Karpas-422 (cell line): ENCODE data around the gene IRF5. TPM values are rescaled to one million over a fixed set of nuclear protein-coding genes. Genes with fewer than 3 reads are reported as not detected.

Source experiments
- DNase-seq: peaks from one replicate; pipeline ENCODE4 v3.0.0-alpha.2; 2015
- H2AFZ ChIP-seq: fragments of 200-600 bp; sonication (generic); 2 replicates; pipeline ENCODE4 v1.6.1; 2014; ENCODE audit warnings: antibody characterized with exemption, low read length, mixed read lengths
- H3K27ac ChIP-seq: fragments of 200-600 bp; sonication (generic); 2 replicates; pipeline ENCODE4 v1.5.1; 2014; ENCODE audit warnings: mild to moderate bottlenecking, low read length, moderate library complexity
- H3K27me3 ChIP-seq: fragments of 200-600 bp; sonication (generic); 2 replicates; pipeline ENCODE4 v1.6.1; 2014; ENCODE audit warnings: low read length, mixed read lengths
- H3K36me3 ChIP-seq: fragments of 200-600 bp; sonication (generic); 2 replicates; pipeline ENCODE4 v1.6.1; 2014; ENCODE audit warnings: low read length, mixed read lengths; ENCODE audit not compliant: insufficient read depth
- H3K4me1 ChIP-seq: fragments of 200-600 bp; sonication (generic); 2 replicates; pipeline ENCODE4 v1.6.1; 2014; ENCODE audit warnings: mild to moderate bottlenecking, low read length, mixed read lengths
- H3K4me2 ChIP-seq: fragments of 200-600 bp; sonication (generic); 2 replicates; pipeline ENCODE4 v1.6.1; 2014; ENCODE audit warnings: low read length, low read depth, mild to moderate bottlenecking; ENCODE audit not compliant: poor library complexity, severe bottlenecking
- H3K4me3 ChIP-seq: fragments of 200-600 bp; sonication (generic); 2 replicates; pipeline ENCODE4 v1.5.1; 2014; ENCODE audit warnings: mild to moderate bottlenecking, antibody characterized with exemption, low read length, mixed read lengths
- H3K79me2 ChIP-seq: fragments of 200-600 bp; sonication (generic); 2 replicates; pipeline ENCODE4 v1.6.1; 2014; ENCODE audit warnings: mild to moderate bottlenecking, low read length, mixed read lengths
- H3K9ac ChIP-seq: fragments of 200-600 bp; sonication (generic); 2 replicates; pipeline ENCODE4 v1.6.0; 2014; ENCODE audit warnings: low read length
- H3K9me2 ChIP-seq: fragments of 200-600 bp; sonication (generic), shearing (Covaris generic); replicated peaks from 2 replicates; pipeline ENCODE4 v1.6.0; 2014; ENCODE audit warnings: mild to moderate bottlenecking, low read length, moderate library complexity; ENCODE audit not compliant: insufficient read depth
- H3K9me3 ChIP-seq: fragments of 300-700, 200-600 bp; sonication (generic); 2 replicates; pipeline ENCODE4 v1.6.1; 2014; ENCODE audit warnings: low read length, mixed read lengths
- H4K20me1 ChIP-seq: fragments of 200-600 bp; sonication (generic); 2 replicates; pipeline ENCODE4 v1.6.1; 2014; ENCODE audit warnings: mild to moderate bottlenecking, antibody characterized with exemption, low read length, low read depth; ENCODE audit not compliant: insufficient read depth
- total RNA-seq: library from RNA; depleted of rRNA; stranded (reverse); fragments of >200 nt; shearing (Covaris generic); gene quantifications from 2 replicates; pipeline ENCODE4 v1.2.3, GENCODE V29; 2014; ENCODE audit warnings: low replicate concordance

IRF5 gene
- total RNA-seq, 1 experiment from 2014 or later: 7.8 TPM

DNA sequence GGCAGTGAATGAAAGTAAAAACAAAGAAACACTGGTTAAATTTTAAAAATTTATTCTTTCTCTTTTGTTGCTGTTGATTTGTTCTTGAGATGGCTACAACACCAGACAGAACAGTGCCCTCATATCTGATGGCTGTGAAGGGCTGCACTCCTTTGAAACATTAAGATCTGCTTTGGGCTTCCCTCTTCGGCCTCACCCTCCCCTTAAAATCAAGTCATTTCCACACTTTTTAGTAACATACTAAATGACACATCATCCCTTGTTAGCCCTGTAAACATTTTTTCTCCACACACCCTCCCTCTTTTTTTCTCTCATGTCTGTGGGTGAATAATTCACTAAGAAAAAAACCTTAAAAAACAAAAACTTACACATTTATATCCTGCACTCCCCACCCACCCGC is 16.4 kb downstream of the IRF5 start:
- Histone ChIP-seq H3K4me2 (no peak overlapping the region), H3K27me3 (no peaks in the 10 kb centered on the region), H3K36me3 (peaks cover 32% of the 10 kb centered on the region; the same call in 1 of the 2 replicates), H2AFZ (no peak overlapping the region), H4K20me1 (no peaks in the 10 kb centered on the region), H3K79me2 (no peaks in the 10 kb centered on the region), H3K27ac (no peak overlapping the region), H3K9me2 (no peaks in the 10 kb centered on the region), H3K9me3 (no peaks in the 10 kb centered on the region), H3K9ac (no peak overlapping the region), H3K4me3 (no peak overlapping the region), H3K4me1 (no peaks in the 10 kb centered on the region)
- no peak for DNase-seq

DNA sequence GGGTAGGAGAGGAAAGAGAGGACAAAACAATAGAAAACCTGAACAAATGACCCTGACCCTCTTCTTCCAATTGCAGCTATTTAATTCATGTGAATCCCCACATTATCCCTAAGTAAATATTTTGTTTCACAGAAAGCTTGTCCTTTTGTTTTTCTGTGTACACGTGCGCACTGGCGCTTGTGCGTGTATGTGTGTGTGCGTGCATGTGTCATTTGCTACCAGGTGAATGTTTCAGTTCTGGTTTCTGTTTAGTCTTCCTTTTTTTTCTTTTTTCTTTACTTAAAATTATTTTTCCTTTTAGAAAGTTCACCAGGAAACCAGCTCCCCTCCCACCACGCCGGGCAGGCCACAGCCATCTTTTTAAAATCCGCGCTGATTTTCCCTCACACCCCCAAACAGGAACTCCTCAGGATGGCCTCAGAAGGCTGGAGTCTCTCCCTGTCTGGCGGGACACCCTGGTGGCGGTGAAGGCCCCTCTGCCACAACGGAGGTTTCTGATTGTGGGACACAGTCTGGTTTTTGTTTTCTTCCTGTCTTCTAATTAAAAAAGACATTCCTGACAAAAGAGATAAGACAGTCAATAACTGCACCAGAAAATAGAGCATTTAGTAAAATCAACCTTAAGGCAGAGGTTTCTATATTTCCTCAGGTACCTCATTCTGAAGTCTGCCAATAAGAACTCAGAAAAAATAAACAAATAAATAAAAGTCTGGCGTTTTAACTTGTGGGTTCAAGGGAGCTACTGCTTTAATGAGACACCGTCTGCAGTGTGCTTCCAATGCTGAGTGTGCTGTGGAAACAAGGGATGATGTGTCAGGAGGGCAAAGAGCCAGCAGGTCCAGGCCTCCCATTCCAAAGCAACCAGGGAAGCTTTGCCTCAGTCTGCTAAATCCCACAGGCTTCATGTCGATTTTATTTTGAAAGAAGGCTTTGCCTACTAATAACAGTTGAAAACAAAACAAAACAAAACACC is 17.4 kb downstream of the IRF5 start:
- no peaks in the 10 kb centered on the region for H4K20me1 ChIP-seq
- no peak overlapping the region for H2AFZ ChIP-seq
- H3K79me2 ChIP-seq: no peaks in the 10 kb centered on the region
- no peaks in the 10 kb centered on the region for H3K9me2 ChIP-seq
- no peak overlapping the region for H3K9ac ChIP-seq
- H3K27me3 ChIP-seq: no peaks in the 10 kb centered on the region
- no peak for DNase-seq
- H3K27ac ChIP-seq: no peak overlapping the region
- H3K36me3 ChIP-seq: peaks cover 40% of the 10 kb centered on the region; the same call in 1 of the 2 replicates
- no peak overlapping the region for H3K4me2 ChIP-seq
- no peak overlapping the region for H3K4me3 ChIP-seq
- H3K4me1 ChIP-seq: no peaks in the 10 kb centered on the region
- no peaks in the 10 kb centered on the region for H3K9me3 ChIP-seq

DNA sequence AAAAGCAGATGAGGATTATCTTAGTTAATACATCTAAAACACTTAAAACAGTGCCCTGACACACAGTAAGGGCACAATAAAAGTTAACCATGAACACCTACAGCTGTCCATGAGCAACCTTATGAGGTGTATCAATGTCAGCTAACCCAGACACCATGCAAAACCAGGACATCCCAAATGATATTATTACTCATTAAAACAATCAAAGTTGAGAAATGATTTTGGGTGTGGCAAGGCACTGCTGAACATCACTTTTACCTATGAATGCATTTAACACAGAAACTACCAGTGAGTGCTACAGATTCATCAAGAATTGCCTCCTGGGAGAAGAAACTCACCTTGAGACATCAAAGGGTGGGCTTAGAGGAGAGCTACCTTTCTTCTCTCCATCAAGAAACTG is 18.3 kb downstream of the IRF5 start:
- Histone ChIP-seq H3K79me2 (no peaks in the 10 kb centered on the region), H3K4me1 (no peaks in the 10 kb centered on the region), H3K9me3 (no peaks in the 10 kb centered on the region), H3K4me3 (no peak overlapping the region), H3K9me2 (no peaks in the 10 kb centered on the region), H2AFZ (no peak overlapping the region), H3K4me2 (no peak overlapping the region), H3K9ac (no peak overlapping the region), H4K20me1 (no peaks in the 10 kb centered on the region), H3K36me3 (peaks cover 41% of the 10 kb centered on the region; the same call in 1 of the 2 replicates), H3K27ac (no peak overlapping the region), H3K27me3 (no peaks in the 10 kb centered on the region)
- no peak for DNase-seq

DNA sequence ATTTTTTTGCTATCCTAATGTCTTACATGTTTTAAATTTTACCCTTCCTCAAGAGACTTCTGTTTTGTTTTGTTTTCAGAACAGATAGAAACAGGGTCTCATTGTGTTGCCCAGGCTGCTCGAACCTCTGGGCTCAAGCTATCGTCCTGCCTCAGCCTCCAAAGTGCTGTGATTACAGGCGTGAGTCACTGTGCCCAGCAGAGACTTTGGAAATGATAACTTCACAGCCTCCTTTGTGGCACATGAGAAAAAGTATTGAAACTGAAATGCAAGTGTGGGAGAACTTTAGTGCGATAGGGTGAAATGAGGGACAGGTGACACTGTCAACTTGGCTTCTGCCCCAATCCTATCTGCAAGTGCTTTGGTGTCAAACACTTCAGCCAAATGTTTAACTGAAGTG is 21.6 kb downstream of the IRF5 start:
- Histone ChIP-seq H3K27ac (no peak overlapping the region), H3K9me2 (no peaks in the 10 kb centered on the region), H2AFZ (no peak overlapping the region), H3K27me3 (no peaks in the 10 kb centered on the region), H3K4me3 (no peak overlapping the region), H4K20me1 (no peaks in the 10 kb centered on the region), H3K9ac (no peak overlapping the region), H3K79me2 (peaks cover 7% of the 10 kb centered on the region), H3K4me1 (peaks cover 5% of the 10 kb centered on the region; the same call in 1 of the 2 replicates), H3K9me3 (no peaks in the 10 kb centered on the region), H3K36me3 (peaks cover 47% of the 10 kb centered on the region; the same call in 1 of the 2 replicates), H3K4me2 (no peak overlapping the region)
- no peak for DNase-seq

DNA sequence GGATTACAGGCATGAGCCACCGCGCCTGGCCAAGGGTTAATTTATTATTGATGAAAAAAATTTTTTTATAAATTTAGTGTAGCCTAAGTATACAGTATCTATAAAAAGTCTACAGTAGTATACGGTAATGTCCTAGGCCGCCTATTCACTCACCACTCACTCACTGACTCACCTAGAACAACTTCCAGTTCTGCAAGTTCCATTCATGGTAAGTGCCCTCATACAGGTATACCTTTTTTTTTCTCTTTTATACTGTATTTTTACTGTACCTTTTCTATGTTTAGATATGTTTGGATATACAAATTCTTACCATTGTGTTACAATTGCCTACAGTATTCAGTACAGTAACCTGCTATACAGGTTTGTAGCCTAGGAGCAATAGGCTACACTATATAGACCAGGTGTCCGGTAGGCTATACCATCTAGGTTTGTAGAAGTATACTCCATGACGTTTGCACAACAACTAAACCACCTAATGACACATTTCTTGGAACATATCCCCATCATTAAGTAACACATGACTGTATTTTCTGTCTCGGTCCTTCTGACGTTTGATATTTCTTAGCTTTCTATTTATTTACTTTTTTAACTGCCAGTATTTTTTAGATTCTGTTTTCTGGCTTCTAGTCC is 23.4 kb downstream of the IRF5 start:
- Histone ChIP-seq H3K36me3 (peaks cover 53% of the 10 kb centered on the region; the same call in 1 of the 2 replicates), H3K4me3 (no peak overlapping the region), H3K27me3 (no peaks in the 10 kb centered on the region)

DNA sequence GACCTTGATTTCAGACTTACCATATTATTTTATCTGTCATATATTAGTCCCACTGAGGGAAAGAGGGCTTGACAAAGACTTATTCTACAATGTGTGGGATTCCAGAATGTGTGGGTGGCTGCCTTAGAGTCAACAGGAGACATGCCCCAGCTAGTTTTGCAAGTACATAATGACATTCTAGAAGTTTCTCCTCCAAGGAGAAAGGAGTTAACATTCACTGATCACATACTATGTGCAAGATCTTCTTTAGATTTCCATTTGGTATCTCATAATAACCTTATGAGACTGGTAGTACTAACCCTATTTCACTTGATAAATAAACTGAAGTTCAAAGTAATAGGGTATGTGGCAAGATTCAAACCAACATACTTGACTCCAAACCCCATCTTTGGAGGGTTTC is 25.2 kb downstream of the IRF5 start:
- no peak overlapping the region for H3K27ac ChIP-seq
- no peak overlapping the region for H3K9ac ChIP-seq
- no peak for DNase-seq
- H4K20me1 ChIP-seq: no peaks in the 10 kb centered on the region
- H3K79me2 ChIP-seq: peaks cover 14% of the 10 kb centered on the region
- no peak overlapping the region for H3K4me2 ChIP-seq
- H3K4me1 ChIP-seq: peaks cover 5% of the 10 kb centered on the region; the same call in 1 of the 2 replicates
- H3K9me3 ChIP-seq: no peaks in the 10 kb centered on the region
- H3K4me3 ChIP-seq: no peak overlapping the region
- H3K9me2 ChIP-seq: no peaks in the 10 kb centered on the region
- H3K36me3 ChIP-seq: peaks cover 55% of the 10 kb centered on the region; the same call in 1 of the 2 replicates
- H2AFZ ChIP-seq: no peak overlapping the region
- no peaks in the 10 kb centered on the region for H3K27me3 ChIP-seq

More for the DNA sequence above, 23.4 kb downstream of the IRF5 start:
- H3K4me1 ChIP-seq: peaks cover 5% of the 10 kb centered on the region; the same call in 1 of the 2 replicates
- H3K79me2 ChIP-seq: peaks cover 14% of the 10 kb centered on the region
- H3K9me3 ChIP-seq: no peaks in the 10 kb centered on the region
- no peak overlapping the region for H3K9ac ChIP-seq
- no peaks in the 10 kb centered on the region for H3K9me2 ChIP-seq
- no peak overlapping the region for H3K4me2 ChIP-seq
- no peak overlapping the region for H2AFZ ChIP-seq
- no peak overlapping the region for H3K27ac ChIP-seq
- H4K20me1 ChIP-seq: no peaks in the 10 kb centered on the region
- no peak for DNase-seq

DNA sequence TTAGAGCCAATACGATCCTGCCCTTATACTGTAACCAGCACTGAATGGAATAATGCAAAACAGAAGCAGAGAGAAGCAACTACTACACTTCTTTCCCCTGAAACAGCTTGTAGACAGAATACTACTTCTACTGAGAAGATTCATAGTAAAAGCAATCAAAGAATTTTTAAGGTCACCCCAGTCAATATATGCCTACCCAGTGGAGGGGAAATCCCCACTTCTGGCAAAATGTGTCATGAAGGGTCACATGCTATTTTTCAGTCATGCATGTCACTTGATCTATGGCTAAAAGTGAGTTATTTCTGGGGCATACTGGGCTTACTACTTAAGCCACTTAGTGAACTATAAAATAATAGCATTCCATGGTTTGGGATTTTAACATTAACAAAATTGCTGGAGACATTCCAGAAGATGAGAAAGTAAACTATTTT is 25.6 kb downstream of the IRF5 start:
- Histone ChIP-seq H3K9ac (no peak overlapping the region), H3K4me1 (peaks cover 5% of the 10 kb centered on the region; the same call in 1 of the 2 replicates), H2AFZ (no peak overlapping the region), H3K9me3 (no peaks in the 10 kb centered on the region), H3K4me2 (no peak overlapping the region), H3K27ac (no peak overlapping the region), H3K4me3 (no peak overlapping the region), H3K36me3 (peaks cover 56% of the 10 kb centered on the region; the same call in 1 of the 2 replicates), H3K79me2 (peaks cover 14% of the 10 kb centered on the region), H3K27me3 (no peaks in the 10 kb centered on the region), H3K9me2 (no peaks in the 10 kb centered on the region), H4K20me1 (no peaks in the 10 kb centered on the region)
- no peak for DNase-seq

DNA sequence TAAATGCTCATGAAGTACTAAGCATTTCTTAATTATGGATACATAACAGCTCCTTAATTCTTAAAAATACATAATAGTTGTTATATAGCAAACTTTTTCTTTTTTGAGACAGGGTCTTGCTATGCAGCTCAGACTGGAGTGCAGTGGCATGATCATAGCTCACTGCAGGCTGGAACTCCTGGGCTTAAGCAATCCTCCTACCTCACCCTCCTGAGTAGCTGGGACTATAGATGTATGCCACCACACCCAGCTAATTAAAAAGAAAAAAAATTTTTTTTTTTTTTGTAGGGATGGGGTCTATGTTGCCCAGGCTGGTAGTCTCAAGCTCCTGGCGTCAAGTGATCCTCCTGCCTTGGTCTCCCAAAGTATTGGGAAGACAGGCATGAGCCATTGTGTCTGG is 30.9 kb downstream of the IRF5 start:
- no peak for DNase-seq
- Histone ChIP-seq H3K27me3 (no peaks in the 10 kb centered on the region), H3K4me2 (no peak overlapping the region), H3K4me3 (no peak overlapping the region), H2AFZ (no peak overlapping the region), H3K36me3 (peaks cover 57% of the 10 kb centered on the region; the same call in 1 of the 2 replicates), H3K4me1 (peaks cover 1% of the 10 kb centered on the region; the same call in 1 of the 2 replicates), H3K9me2 (no peaks in the 10 kb centered on the region), H3K9ac (no peak overlapping the region), H4K20me1 (no peaks in the 10 kb centered on the region), H3K9me3 (no peaks in the 10 kb centered on the region), H3K79me2 (peaks cover 7% of the 10 kb centered on the region; the same call in 1 of the 2 replicates), H3K27ac (no peak overlapping the region)
